ENCODE results near the gene TMEM150A.

Gene TMEM150A

GRCh38 chr2:85589181-85589580, 13.3 kb downstream of the TMEM150A start:
- H3K4me3 ChIP-seq (ENCODE audit: control insufficient read depth, low read depth, low read length) = no peak overlapping the region
- TF ChIP-seq, protein P1, sequence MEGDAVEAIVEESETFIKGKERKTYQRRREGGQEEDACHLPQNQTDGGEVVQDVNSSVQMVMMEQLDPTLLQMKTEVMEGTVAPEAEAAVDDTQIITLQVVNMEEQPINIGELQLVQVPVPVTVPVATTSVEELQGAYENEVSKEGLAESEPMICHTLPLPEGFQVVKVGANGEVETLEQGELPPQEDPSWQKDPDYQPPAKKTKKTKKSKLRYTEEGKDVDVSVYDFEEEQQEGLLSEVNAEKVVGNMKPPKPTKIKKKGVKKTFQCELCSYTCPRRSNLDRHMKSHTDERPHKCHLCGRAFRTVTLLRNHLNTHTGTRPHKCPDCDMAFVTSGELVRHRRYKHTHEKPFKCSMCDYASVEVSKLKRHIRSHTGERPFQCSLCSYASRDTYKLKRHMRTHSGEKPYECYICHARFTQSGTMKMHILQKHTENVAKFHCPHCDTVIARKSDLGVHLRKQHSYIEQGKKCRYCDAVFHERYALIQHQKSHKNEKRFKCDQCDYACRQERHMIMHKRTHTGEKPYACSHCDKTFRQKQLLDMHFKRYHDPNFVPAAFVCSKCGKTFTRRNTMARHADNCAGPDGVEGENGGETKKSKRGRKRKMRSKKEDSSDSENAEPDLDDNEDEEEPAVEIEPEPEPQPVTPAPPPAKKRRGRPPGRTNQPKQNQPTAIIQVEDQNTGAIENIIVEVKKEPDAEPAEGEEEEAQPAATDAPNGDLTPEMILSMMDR (conservative IDR thresholded peaks at IDR 0.05; ENCODE audit: control insufficient read depth, insufficient read depth, low read depth, low read length) = no peak
- no peak for DNase-seq (ENCODE audit: low read depth)

DNA sequence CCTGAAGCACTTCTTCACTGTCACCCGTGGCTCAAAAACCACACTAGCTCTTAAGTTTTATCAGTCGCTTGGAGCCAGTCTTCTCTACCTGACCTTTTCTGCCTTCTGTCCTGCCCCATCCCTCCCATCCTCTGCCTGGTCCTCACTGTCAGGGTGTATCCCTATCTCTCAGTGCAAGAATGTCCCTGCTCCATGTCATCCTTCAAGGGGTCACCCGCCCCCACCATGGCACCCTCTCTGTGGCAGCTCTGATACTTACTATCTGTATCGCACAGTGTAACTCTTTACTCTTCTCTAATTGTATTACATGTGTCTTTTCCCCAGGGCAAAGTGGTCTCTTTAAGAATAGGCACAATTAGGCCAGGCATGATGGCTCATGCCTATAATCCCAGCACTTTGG, 13.9 kb downstream of the TMEM150A start:
- H3K4me3 ChIP-seq (ENCODE audit: control insufficient read depth, low read depth, low read length) = no peak overlapping the region
- TF ChIP-seq, protein P1 (conservative IDR thresholded peaks at IDR 0.05; ENCODE audit: control insufficient read depth, insufficient read depth, low read depth, low read length) = no peak
- no peak for DNase-seq (ENCODE audit: low read depth)

GRCh38 chr2:85588236-85588635, 14.3 kb downstream of the TMEM150A start:
- DNase-seq (ENCODE audit: low read depth) = no peak

DNA sequence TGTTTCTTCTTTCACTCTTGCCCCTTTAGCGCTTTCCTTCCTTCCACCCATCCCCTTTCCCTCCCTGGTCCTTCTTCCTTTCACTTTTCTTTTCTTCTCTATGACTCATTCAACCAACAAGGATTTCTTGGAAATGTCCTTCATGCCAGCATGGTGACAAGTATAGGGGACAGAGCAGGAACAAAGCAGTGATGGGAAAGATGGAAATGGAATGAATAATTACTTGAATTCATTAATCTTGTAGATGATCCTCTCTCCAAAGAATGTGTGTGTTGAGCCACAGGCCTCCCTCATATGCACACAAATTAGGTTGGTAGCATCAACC, 16.8 kb downstream of the TMEM150A start:
- TF ChIP-seq, protein P1 (conservative IDR thresholded peaks at IDR 0.05; ENCODE audit: control insufficient read depth, insufficient read depth, low read depth, low read length) = no peak
- H3K4me3 ChIP-seq (ENCODE audit: control insufficient read depth, low read depth, low read length) = no peak overlapping the region
- DNase-seq (ENCODE audit: low read depth) = peak; percentile 66

More at GRCh38 chr2:85588236-85588635, 14.3 kb downstream of the TMEM150A start:
- TF ChIP-seq, protein P1 (conservative IDR thresholded peaks at IDR 0.05; ENCODE audit: control insufficient read depth, insufficient read depth, low read depth, low read length) = no peak
- H3K4me3 ChIP-seq (ENCODE audit: control insufficient read depth, low read depth, low read length) = no peak overlapping the region

GRCh38 chr2:85584857-85585780, 17.4 kb downstream of the TMEM150A start:
- TF ChIP-seq, protein P1 (conservative IDR thresholded peaks at IDR 0.05; ENCODE audit: control insufficient read depth, insufficient read depth, low read depth, low read length) = no peak
- peak; percentile 78 for DNase-seq (ENCODE audit: low read depth)
- H3K4me3 ChIP-seq (ENCODE audit: control insufficient read depth, low read depth, low read length) = peak overlapping the region; percentile 55

DNA sequence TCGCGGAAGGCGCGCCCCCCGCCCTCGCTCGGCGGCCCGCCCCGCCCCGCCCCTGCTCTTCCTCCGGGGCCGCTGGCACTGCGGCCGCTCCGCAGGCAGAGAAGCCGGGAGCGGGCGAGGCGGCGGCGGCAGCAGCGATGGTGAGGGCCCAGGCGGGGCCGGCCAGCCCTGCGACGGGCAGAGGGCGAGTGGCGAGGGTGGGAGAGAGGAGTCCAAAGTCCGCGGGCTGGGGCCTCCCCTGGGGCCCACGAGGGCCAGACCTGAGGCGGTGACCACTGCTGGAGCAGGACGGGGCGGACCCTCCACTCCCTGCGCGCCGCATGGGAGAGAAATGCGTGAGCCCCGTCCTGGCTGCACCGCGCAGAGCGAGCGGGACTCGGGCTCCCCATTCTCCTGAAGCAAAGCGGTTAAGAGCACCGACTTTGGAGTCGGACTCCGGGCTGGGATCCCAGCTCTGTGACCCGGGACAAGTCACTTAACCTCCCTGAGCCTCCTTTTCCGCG, 18.1 kb downstream of the TMEM150A start, which contains the start of gene VAMP5:
VAMP5 (plus strand) TSS at position 78 of the 503 bp plus-strand sequence; CDS start at position 138, 60 bp downstream.
- DNase-seq (ENCODE audit: low read depth) = no peak
- H3K4me3 ChIP-seq (ENCODE audit: control insufficient read depth, low read depth, low read length) = peak within 1 kb of the TSS; percentile 55
- TF ChIP-seq, protein P1 (conservative IDR thresholded peaks at IDR 0.05; ENCODE audit: control insufficient read depth, insufficient read depth, low read depth, low read length) = no peak
